NCI-H1092 treated with DMSO at 0.1 percent for 48 hours (cell line): ENCODE results near the gene MYD88.

ENCODE experiments used
- DNase-seq: peaks from one replicate; lab custom pipeline; 2025; lab: John Stamatoyannopoulos, UW

The MYD88 gene

GRCh38 chr3:38112378-38112761 is 26.1 kb upstream of the MYD88 start:
- no peak for DNase-seq

- DNase-seq = no peak
Observed at GRCh38 chr3:38114052-38114874, 24.2 kb upstream of the MYD88 start.

- no peak for DNase-seq
Observed at GRCh38 chr3:38114875-38115644, 23.4 kb upstream of the MYD88 start.

- DNase-seq = no peak
Observed at GRCh38 chr3:38115645-38116427, 22.6 kb upstream of the MYD88 start.

GRCh38 chr3:38116471-38117162 is 21.8 kb upstream of the MYD88 start:
- DNase-seq = no peak

- DNase-seq = no peak
Observed at GRCh38 chr3:38117163-38117716, 21.2 kb upstream of the MYD88 start.

GRCh38 chr3:38117748-38118420 is 20.6 kb upstream of the MYD88 start:
- peak; percentile 0 for DNase-seq

GRCh38 chr3:38118421-38119247 is 19.8 kb upstream of the MYD88 start:
- no peak for DNase-seq

- DNase-seq = no peak
Observed at GRCh38 chr3:38119248-38119544, 19.3 kb upstream of the MYD88 start.

GRCh38 chr3:38119821-38120692 is 18.4 kb upstream of the MYD88 start:
- DNase-seq = no peak

GRCh38 chr3:38120693-38121450 is 17.6 kb upstream of the MYD88 start:
- DNase-seq = no peak

- DNase-seq = no peak
Observed at GRCh38 chr3:38121451-38121831, 17.0 kb upstream of the MYD88 start.

- no peak for DNase-seq
Observed at GRCh38 chr3:38121832-38122461, 16.5 kb upstream of the MYD88 start.

GRCh38 chr3:38122712-38123290 is 15.7 kb upstream of the MYD88 start:
- no peak for DNase-seq

GRCh38 chr3:38124324-38125122 is 13.9 kb upstream of the MYD88 start:
- DNase-seq = no peak

GRCh38 chr3:38125305-38126120 is 12.9 kb upstream of the MYD88 start:
- no peak for DNase-seq
